Transverse colon (tissue), 4 donors: ENCODE results near the gene PTPRB. TPM values are rescaled to one million over a fixed set of nuclear protein-coding genes. Genes with fewer than 3 reads are reported as not detected.

Experiments used
- DNase-seq: peaks from one replicate; pipeline ENCODE4 v3.0.0-alpha.2; 2019
- H3K27ac ChIP-seq, 4 donors: fragments of 200-600 bp; sonication (generic); 2 replicates each; pipeline ENCODE4 v1.5.1; 2016 to 2018; ENCODE audit warnings: inconsistent platforms in 4 of 4
- H3K27me3 ChIP-seq: fragments of 200-600 bp; sonication (generic); 2 replicates; pipeline ENCODE4 v1.5.1; 2017; ENCODE audit warnings: inconsistent platforms
- H3K36me3 ChIP-seq, 4 donors: fragments of 200-600 bp; sonication (generic); 2 replicates each; pipeline ENCODE4 v1.5.1; 2017 to 2019; ENCODE audit warnings: inconsistent platforms in 4 of 4
- H3K4me1 ChIP-seq, 4 donors: fragments of 200-600 bp; sonication (generic); 2 replicates each; pipeline ENCODE4 v1.5.1; 2017 to 2020; ENCODE audit warnings: inconsistent platforms in 4 of 4
- H3K4me3 ChIP-seq, 4 donors: fragments of 200-600 bp; sonication (generic); 1 replicate in 1 of 4; 2 replicates in 3 of 4; pipeline versions ENCODE4 v1.5.1 to v1.6.1; 2017 to 2019; ENCODE audit warnings: inconsistent platforms in 4 of 4
- H3K9me3 ChIP-seq, 2 donors: fragments of 200-600 bp; sonication (generic); 2 replicates each; pipeline ENCODE4 v1.5.1; 2017 to 2019; ENCODE audit warnings: inconsistent platforms in 2 of 2
- CTCF ChIP-seq, 5 experiments: fragments of 200-600 bp in 3 of 5; fragments of 450-650 bp in 2 of 5; sonication (generic) in 3 of 5; IDR thresholded peaks; 1 replicate in 2 of 5; 2 replicates in 3 of 5; pipeline ENCODE4 v1.5.1; 2016 to 2017; ENCODE audit warnings: antibody characterized with exemption in 5 of 5, inconsistent platforms in 3 of 5, mild to moderate bottlenecking in 2 of 5, moderate library complexity in 1 of 5
- EP300 ChIP-seq: sonication (generic); formaldehyde crosslinking; IDR thresholded peaks from one replicate; pipeline ENCODE4 v1.6.1; 2017; ENCODE audit warnings: antibody characterized with exemption, low read depth
- POLR2A ChIP-seq: fragments of 450-650 bp; IDR thresholded peaks from one replicate; pipeline ENCODE4 v1.6.1; 2016; ENCODE audit warnings: antibody characterized with exemption, mild to moderate bottlenecking, moderate library complexity
- POLR2AphosphoS5 ChIP-seq, 3 donors: sonication (generic); formaldehyde crosslinking; IDR thresholded peaks; one replicate each; pipeline ENCODE4 v1.6.1; 2016; ENCODE audit warnings: antibody characterized with exemption in 3 of 3
- WGBS, 2 donors: methylation state at CpG; one replicate each; pipeline ENCODE4 v1.1.5; 2018; ENCODE audit warnings: low coverage in 1 of 2; 5-methylcytosine and 5-hydroxymethylcytosine counted together
- in situ Hi-C, 4 donors: fragments of 200-750 bp; cut with MboI; loops; one replicate each; pipeline versions ENCODE4 v1.15.0 to v1.15.1; 2017; ENCODE audit warnings: low sequenced_read_pairs in 3 of 4, low pct_ligation_motif_present in 1 of 4, low pct_unique_long_range_greater_than_20kb in 1 of 4
- intact Hi-C: fragments of 100-400 bp; cut with DNase I; formaldehyde crosslinking; loops from one replicate; pipeline ENCODE4 v1.15.1; 2023; ENCODE audit warnings: low total_unique reads
- total RNA-seq, 4 donors: library from RNA; depleted of rRNA; stranded (reverse); fragments of >200 nt; gene quantifications; one replicate each; pipeline ENCODE4 v1.1.0, GENCODE V29; 2016

The PTPRB gene
- total RNA-seq, 4 donors from 2014 or later, result 17.2 to 29.7 (median 26.2) TPM

- DNase-seq, result peak; percentile 8
- Histone ChIP-seq H3K4me1 (no peaks in the 10 kb centered on the region), H3K9me3 (peaks cover 0 to 6% of the 10 kb centered on the region in 2 donors), H3K27ac (peak overlapping the region in 1 of 4 donors; percentile 0), H3K36me3 (no peaks in the 10 kb centered on the region), H3K4me3 (no peak overlapping the region), H3K27me3 (no peaks in the 10 kb centered on the region)
- no peak for TF ChIP-seq EP300
- TF ChIP-seq POLR2AphosphoS5 (IDR thresholded peaks at IDR 0.05), result no peak
- TF ChIP-seq POLR2A, result no peak
- TF ChIP-seq CTCF (IDR thresholded peaks at IDR 0.05), result no peak
- in situ Hi-C loops (no loop called here), intact Hi-C loops (loop anchor here (1.0 kb wide), 1 partner anchor 35 kb away; no protein-coding TSS in a partner anchor)
- WGBS, 2 donors, result 67 to 75% methylated on average over 8 to 10 of the region's 10 CpGs
Observed at GRCh38 chr12:70467918-70468733, 169.1 kb downstream of the PTPRB start.

- in situ Hi-C loops, result no loop called here
- Histone ChIP-seq H3K27me3 (no peaks in the 10 kb centered on the region), H3K4me3 (no peak overlapping the region), H3K4me1 (no peaks in the 10 kb centered on the region), H3K9me3 (peaks cover 0 to 6% of the 10 kb centered on the region in 2 donors), H3K27ac (no peak overlapping the region), H3K36me3 (no peaks in the 10 kb centered on the region)
- TF ChIP-seq EP300 (no peak), CTCF (IDR thresholded peaks at IDR 0.05) (no peak), POLR2AphosphoS5 (IDR thresholded peaks at IDR 0.05) (no peak), POLR2A (no peak)
- no peak for DNase-seq
- intact Hi-C loops, result loop anchor here (1.0 kb wide), 1 partner anchor 36 kb away; no protein-coding TSS in a partner anchor
- 84 to 92% methylated on average over 2 of the region's 2 CpGs for WGBS, 2 donors
Observed at GRCh38 chr12:70467476-70467875, 169.8 kb downstream of the PTPRB start.

GRCh38 chr12:70466753-70467152, 170.5 kb downstream of the PTPRB start:
- no peaks in the 10 kb centered on the region for H3K27me3 ChIP-seq
- H3K36me3 ChIP-seq, result no peaks in the 10 kb centered on the region
- no peak overlapping the region for H3K4me3 ChIP-seq
- no peak for TF ChIP-seq POLR2AphosphoS5 (IDR thresholded peaks at IDR 0.05)
- TF ChIP-seq EP300, result no peak
- no peak for TF ChIP-seq POLR2A
- TF ChIP-seq CTCF (IDR thresholded peaks at IDR 0.05), result no peak
- in situ Hi-C loops (no loop called here), intact Hi-C loops (loop anchor here (1.0 kb wide), 1 partner anchor 37 kb away; no protein-coding TSS in a partner anchor)
- H3K9me3 ChIP-seq, result peaks cover 0 to 6% of the 10 kb centered on the region in 2 donors
- H3K27ac ChIP-seq, result no peak overlapping the region
- no peaks in the 10 kb centered on the region for H3K4me1 ChIP-seq
- no peak for DNase-seq
- WGBS, 2 donors, result 85 to 93% methylated on average over 2 of the region's 2 CpGs
